Large intestine (tissue), 1 donor: Measurements from ENCODE around the gene ATG10. TPM values are rescaled to one million over a fixed set of nuclear protein-coding genes. Genes with fewer than 3 reads are reported as not detected.

Experiments
- polyA plus RNA-seq: library from polyadenylated mRNA; unstranded; fragments of 120-200 nt; gene quantifications from one replicate; pipeline ENCODE4 v1.2.1, GENCODE V29; 2013

ATG10 gene
- polyA plus RNA-seq, 1 donor, result 9.2 TPM

Other genes with a start within 250 kb of the ATG10 start
- 27.8 TPM for gene SSBP2, start 220.9 kb upstream of the ATG10 start, polyA plus RNA-seq